Suprapubic skin (tissue), 4 donors: ENCODE data around the gene LOX. TPM values are rescaled to one million over a fixed set of nuclear protein-coding genes. Genes with fewer than 3 reads are reported as not detected.
A peak's percentile ranks its signal among the peaks of the same experiment; 100 is the strongest.

Experiments
- DNase-seq, 2 donors: peaks; one replicate each; pipeline ENCODE4 v3.0.0-alpha.2; 2019; ENCODE audit warnings: low spot score in 2 of 2
- H3K27ac ChIP-seq: fragments of 200-600 bp; sonication (generic); one replicate; pipeline ENCODE4 v1.5.1; 2019
- H3K27me3 ChIP-seq: fragments of 200-600 bp; sonication (generic); one replicate; pipeline ENCODE4 v1.5.1; 2019
- H3K36me3 ChIP-seq: fragments of 200-600 bp; sonication (generic); one replicate; pipeline ENCODE4 v1.5.1; 2019
- H3K4me1 ChIP-seq: fragments of 200-600 bp; sonication (generic); one replicate; pipeline ENCODE4 v1.5.1; 2019
- H3K4me3 ChIP-seq: fragments of 200-600 bp; sonication (generic); one replicate; pipeline ENCODE4 v1.5.1; 2019; ENCODE audit warnings: mild to moderate bottlenecking
- H3K9me3 ChIP-seq: fragments of 200-600 bp; sonication (generic); one replicate; pipeline ENCODE4 v1.5.1; 2019
- EP300 ChIP-seq: sonication (generic); formaldehyde crosslinking; IDR thresholded peaks from one replicate; pipeline ENCODE4 v1.6.1; 2017; ENCODE audit warnings: antibody characterized with exemption
- POLR2A ChIP-seq, 2 donors: fragments of 450-650 bp; IDR thresholded peaks; one replicate each; pipeline ENCODE4 v1.6.1; 2017; ENCODE audit warnings: antibody characterized with exemption in 2 of 2, mild to moderate bottlenecking in 2 of 2, moderate library complexity in 2 of 2
- POLR2AphosphoS5 ChIP-seq, 3 donors: sonication (generic); formaldehyde crosslinking; IDR thresholded peaks; one replicate each; pipeline ENCODE4 v1.6.1; 2017; ENCODE audit warnings: antibody characterized with exemption in 3 of 3
- WGBS: methylation state at CpG from one replicate; pipeline ENCODE4 v1.1.5; 2018; 5-methylcytosine and 5-hydroxymethylcytosine counted together
- total RNA-seq, 4 donors: library from RNA; depleted of rRNA; stranded (reverse); fragments of >200 nt; gene quantifications; one replicate each; pipeline ENCODE4 v1.1.0, GENCODE V29; 2016
- TF ChIP-seq, protein P1 (sequence below), 2 donors: fragments of 200-600 bp in 1 of 2; fragments of 450-650 bp in 1 of 2; sonication (generic) in 1 of 2; IDR thresholded peaks; one replicate each; pipeline ENCODE4 v1.5.1; 2016 to 2019; ENCODE audit warnings: antibody characterized with exemption in 2 of 2, mild to moderate bottlenecking in 1 of 2, moderate library complexity in 1 of 2

LOX gene, protein sequence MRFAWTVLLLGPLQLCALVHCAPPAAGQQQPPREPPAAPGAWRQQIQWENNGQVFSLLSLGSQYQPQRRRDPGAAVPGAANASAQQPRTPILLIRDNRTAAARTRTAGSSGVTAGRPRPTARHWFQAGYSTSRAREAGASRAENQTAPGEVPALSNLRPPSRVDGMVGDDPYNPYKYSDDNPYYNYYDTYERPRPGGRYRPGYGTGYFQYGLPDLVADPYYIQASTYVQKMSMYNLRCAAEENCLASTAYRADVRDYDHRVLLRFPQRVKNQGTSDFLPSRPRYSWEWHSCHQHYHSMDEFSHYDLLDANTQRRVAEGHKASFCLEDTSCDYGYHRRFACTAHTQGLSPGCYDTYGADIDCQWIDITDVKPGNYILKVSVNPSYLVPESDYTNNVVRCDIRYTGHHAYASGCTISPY
- total RNA-seq = 10 to 100 TPM in 2 of 4 donors, 1 to 10 TPM in 2; 4.9 to 20.2 (median 9.8) TPM

DNA sequence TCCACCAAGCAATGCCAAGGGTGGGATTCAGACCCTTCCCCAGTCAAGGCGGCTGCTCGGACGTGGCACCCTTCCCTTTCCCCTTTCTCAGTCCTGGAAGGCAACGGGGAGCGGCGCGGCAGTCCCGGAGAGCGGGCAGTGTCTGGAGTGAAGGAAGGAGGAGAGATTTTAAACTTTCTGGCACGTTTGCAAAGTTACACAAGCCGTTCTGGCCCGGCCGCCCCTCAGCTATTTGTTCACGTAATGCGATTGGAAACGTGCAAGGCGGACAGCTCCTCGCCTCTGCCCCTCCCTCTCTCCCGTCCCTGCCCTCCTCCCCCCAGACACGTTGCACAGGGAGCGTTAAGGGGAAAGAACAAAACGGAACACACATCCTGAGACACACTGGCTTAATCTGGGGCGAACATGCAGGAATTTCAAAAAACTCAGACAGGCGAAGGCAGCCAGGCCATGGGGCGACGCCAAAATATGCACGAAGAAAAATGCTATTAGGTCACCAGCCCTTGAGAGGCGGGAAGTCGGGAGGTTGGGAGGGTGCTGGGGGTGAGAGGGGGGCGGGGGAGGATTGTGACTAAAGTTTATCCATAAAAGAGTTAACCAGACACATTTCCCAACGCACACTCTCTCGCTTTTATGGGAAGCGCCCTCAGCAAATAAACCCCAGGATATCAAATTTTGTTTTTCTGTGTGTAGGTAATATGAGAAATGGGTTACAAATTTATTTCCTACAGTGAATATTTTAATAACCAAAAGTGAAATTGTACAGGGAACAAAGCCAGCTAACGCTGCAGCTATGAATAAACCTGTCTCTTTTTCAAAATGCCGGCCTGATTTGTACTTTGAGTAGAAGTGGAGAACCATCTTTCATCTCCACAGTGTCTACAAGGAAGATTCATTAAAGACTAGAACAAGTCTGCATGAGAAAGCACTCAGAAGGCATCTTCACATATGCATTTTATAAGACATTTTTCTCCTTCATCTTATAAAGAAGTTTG, at the start of gene LOX:
Gene LOX (minus strand): TSS at position 144 of the 995 bp plus-strand sequence. CDS start 274 bp downstream, outside the sequence.
- 1% methylated on average over 35 of the region's 35 CpGs for WGBS
- Histone ChIP-seq H3K36me3 (no peaks in the 10 kb centered on the region), H3K9me3 (no peaks in the 10 kb centered on the region), H3K4me3 (peak within 1 kb of the TSS; percentile 72), H3K27ac (peak within 1 kb of the TSS; percentile 89), H3K27me3 (peaks cover 4% of the 10 kb centered on the region), H3K4me1 (peaks cover 31% of the 10 kb centered on the region)
- peak; percentile 90 to 91 for DNase-seq
- TF ChIP-seq POLR2AphosphoS5 (IDR thresholded peaks at IDR 0.05) (peak in 2 of 3 donors; percentile 39 to 56), POLR2A (IDR thresholded peaks at IDR 0.05) (no peak)

DNA sequence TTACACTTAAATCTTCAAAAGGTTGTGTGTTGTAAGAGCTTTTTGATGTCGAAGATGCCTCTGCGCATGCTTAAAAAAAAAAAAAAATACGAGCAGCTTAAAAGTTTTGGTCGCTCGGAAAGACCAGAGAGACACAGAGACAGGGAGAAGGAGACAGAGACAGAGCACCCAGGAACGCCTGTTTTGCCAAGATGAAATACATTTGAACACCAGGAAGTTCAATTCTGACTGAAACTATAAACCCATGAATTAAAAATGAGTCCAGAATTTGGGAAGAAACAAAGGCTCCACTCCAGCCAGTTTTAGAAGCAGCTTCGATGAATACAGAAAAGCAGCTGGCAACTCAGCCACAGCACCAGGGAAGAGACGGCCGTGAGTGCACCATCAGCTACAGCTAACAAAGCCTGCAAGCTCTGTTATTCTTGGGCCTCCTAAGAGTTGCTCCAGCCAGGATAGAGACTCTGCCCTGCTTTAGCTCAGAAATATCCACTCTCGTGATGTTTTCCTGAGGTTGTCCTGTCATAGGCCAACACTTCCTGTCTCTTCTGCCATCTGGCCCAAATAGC, 48.8 kb upstream of the LOX start:
- peak overlapping the region; percentile 59 for H3K27ac ChIP-seq
- no peak overlapping the region for H3K4me3 ChIP-seq
- H3K9me3 ChIP-seq = no peaks in the 10 kb centered on the region
- WGBS = 40% methylated on average over 10 of the region's 10 CpGs
- no peaks in the 10 kb centered on the region for H3K36me3 ChIP-seq
- H3K27me3 ChIP-seq = no peaks in the 10 kb centered on the region
- no peak for DNase-seq
- H3K4me1 ChIP-seq = peaks cover 20% of the 10 kb centered on the region
- TF ChIP-seq EP300 (no peak), POLR2AphosphoS5 (IDR thresholded peaks at IDR 0.05) (no peak), POLR2A (IDR thresholded peaks at IDR 0.05) (no peak)
- TF ChIP-seq, protein P1, sequence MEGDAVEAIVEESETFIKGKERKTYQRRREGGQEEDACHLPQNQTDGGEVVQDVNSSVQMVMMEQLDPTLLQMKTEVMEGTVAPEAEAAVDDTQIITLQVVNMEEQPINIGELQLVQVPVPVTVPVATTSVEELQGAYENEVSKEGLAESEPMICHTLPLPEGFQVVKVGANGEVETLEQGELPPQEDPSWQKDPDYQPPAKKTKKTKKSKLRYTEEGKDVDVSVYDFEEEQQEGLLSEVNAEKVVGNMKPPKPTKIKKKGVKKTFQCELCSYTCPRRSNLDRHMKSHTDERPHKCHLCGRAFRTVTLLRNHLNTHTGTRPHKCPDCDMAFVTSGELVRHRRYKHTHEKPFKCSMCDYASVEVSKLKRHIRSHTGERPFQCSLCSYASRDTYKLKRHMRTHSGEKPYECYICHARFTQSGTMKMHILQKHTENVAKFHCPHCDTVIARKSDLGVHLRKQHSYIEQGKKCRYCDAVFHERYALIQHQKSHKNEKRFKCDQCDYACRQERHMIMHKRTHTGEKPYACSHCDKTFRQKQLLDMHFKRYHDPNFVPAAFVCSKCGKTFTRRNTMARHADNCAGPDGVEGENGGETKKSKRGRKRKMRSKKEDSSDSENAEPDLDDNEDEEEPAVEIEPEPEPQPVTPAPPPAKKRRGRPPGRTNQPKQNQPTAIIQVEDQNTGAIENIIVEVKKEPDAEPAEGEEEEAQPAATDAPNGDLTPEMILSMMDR (IDR thresholded peaks at IDR 0.05) = no peak

DNA sequence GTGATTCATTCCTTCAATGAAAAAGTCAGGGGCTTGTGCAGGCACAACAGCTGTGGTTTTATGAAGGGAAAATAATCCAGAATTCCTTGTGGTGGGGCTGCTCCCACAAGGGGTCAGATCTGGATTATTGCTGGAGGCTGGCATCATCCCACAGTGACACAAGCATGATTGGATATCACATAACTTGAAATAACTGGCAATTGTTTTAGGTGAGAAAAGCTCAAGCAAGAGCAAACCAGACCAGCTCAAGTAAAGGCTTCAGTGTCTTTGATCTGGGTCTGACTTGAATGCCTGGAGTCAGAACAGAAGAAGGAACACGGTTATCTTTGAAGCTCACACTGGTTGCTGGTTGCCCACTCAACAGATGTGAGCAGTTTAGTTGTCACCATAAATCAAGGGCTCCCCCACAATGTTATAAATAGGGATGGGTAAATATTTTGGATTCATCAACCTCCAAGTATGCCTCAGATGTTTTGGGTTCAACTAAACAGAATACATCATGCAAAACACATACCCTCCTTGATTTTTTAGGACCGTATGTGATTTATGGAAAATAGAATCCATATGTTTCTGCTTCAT, 48.2 kb upstream of the LOX start:
- Histone ChIP-seq H3K27me3 (no peaks in the 10 kb centered on the region), H3K27ac (peak overlapping the region; percentile 59), H3K4me3 (no peak overlapping the region), H3K9me3 (no peaks in the 10 kb centered on the region), H3K36me3 (no peaks in the 10 kb centered on the region), H3K4me1 (peaks cover 25% of the 10 kb centered on the region)
- DNase-seq = no peak
- WGBS = 33% methylated on average over 2 of the region's 2 CpGs
- TF ChIP-seq EP300 (no peak), POLR2AphosphoS5 (IDR thresholded peaks at IDR 0.05) (no peak), POLR2A (IDR thresholded peaks at IDR 0.05) (no peak)
- TF ChIP-seq, protein P1 (IDR thresholded peaks at IDR 0.05) = no peak

DNA sequence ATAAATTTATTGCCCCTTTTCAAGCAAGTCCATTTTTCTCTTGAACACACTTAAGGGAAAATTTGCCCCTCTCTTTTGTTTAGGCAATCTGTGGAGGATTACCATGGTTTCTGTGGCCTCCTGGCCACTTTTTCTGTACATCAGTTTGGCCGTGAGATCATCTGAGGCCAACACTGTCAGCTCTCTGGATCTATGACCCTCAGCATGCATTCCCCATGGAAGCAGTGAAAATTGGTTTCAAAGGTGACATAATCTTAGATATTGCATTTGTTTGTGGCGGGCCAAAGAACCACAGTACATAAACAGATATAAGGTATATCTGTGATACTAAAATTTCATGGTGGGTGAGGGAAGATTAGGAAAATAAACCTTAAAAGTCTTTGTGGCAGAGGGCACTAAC, 46.7 kb upstream of the LOX start:
- Histone ChIP-seq H3K9me3 (no peaks in the 10 kb centered on the region), H3K4me1 (peaks cover 24% of the 10 kb centered on the region), H3K27me3 (no peaks in the 10 kb centered on the region), H3K36me3 (no peaks in the 10 kb centered on the region), H3K4me3 (no peak overlapping the region), H3K27ac (no peak overlapping the region)
- WGBS = 96% methylated on average over 2 of the region's 2 CpGs
- DNase-seq = no peak
- TF ChIP-seq POLR2AphosphoS5 (IDR thresholded peaks at IDR 0.05) (no peak), EP300 (no peak)

DNA sequence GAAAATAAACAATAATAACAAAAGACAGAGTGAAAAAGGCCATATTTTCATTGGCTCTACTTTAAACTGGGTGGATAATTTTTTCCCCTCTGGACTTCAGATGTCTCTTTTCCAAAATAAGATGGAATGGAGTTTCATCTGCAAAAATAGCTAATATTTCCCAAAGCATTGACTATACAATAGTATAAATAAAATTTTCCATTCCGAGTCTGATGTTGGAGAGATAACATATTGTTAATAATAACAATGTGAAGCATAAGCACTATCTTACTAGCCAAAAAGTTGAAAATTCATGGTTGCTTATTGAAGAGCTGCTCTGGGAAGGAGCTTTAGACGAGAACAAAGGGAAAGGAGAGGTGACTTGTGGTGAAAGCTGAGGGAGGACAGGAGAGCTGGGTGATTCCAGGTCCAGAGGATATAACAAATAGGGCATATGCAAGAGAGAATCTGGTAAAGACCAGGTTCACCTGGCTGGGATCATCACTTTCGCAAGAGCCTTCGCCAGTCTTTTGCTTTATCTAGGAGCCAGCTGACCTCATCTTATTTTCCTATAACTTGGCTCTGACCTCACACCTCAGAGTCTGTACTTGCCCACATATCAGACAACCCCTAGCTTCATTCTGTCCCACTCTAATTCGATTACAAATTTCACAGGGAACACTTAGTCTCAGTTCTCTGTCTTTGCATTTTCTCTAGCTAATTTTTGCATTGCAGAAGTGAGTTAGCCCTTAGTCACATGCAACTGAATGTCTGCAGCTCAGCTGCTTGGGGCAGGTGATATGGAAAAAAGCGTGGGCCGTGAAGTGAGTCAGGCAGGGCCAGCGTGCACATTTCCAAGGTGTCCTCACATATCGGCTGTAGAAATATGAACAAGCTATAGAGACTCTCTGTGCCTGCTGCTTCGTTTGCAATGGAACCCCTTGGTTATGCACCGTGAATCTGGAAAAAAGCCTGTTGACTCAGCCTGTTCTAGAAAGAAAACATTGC, 43.7 kb upstream of the LOX start:
- TF ChIP-seq, protein P1 (IDR thresholded peaks at IDR 0.05) = no peak
- TF ChIP-seq POLR2AphosphoS5 (IDR thresholded peaks at IDR 0.05) (no peak), EP300 (no peak), POLR2A (IDR thresholded peaks at IDR 0.05) (no peak)
- peak overlapping the region; percentile 43 for H3K27ac ChIP-seq
- DNase-seq = no peak
- no peaks in the 10 kb centered on the region for H3K36me3 ChIP-seq
- peaks cover 8% of the 10 kb centered on the region for H3K4me1 ChIP-seq
- 80% methylated on average over 11 of the region's 11 CpGs for WGBS
- H3K27me3 ChIP-seq = no peaks in the 10 kb centered on the region
- H3K9me3 ChIP-seq = no peaks in the 10 kb centered on the region
- H3K4me3 ChIP-seq = no peak overlapping the region
